ENCODE data around the gene FXYD2. TPM values are rescaled to one million over a fixed set of nuclear protein-coding genes. Genes with fewer than 3 reads are reported as not detected.

The FXYD2 gene
- total and polyA plus RNA-seq, 2 of the 13 experiments (the other 11 are each of a cell fraction or from before 2014, with no cell fraction given), result 45.9 to 106 TPM

- ATAC-seq (no peak), FAIRE-seq (no peak), DNase-seq (ENCODE audit: low spot score) (no peak)
- BruUV-seq (replicated peaks), result no TSS peak
- POLR2A ChIA-PET, result no interaction called here
- Histone ChIP-seq H3K27me3 (ENCODE audit: control insufficient read depth in 1 of 2, insufficient read depth in 2 of 2, low read length in 2 of 2) (peaks cover 10 to 95% of the 10 kb centered on the region in 2 experiments; a peak in 4 of 5 replicates), H3K4me3 (replicated peaks in 1 of 3; ENCODE audit: insufficient read depth in 1 of 3, low read depth in 2 of 3, low read length in 3 of 3) (no peak overlapping the region), H3K4me2 (ENCODE audit: low read depth, low read length) (no peak overlapping the region), H3K9ac (ENCODE audit: insufficient read depth, low read depth, low read length) (no peak overlapping the region), H3K9me3 (ENCODE audit: low read length) (no peaks in the 10 kb centered on the region), H3K36me3 (replicated peaks in 1 of 2; ENCODE audit: control insufficient read depth in 1 of 2, insufficient read depth in 2 of 2, low read length in 2 of 2) (no peaks in the 10 kb centered on the region), H3K27ac (ENCODE audit: extremely low read length, insufficient read depth, low read length) (no peak overlapping the region), H2AFZ (ENCODE audit: low read length) (no peak overlapping the region), H3K4me1 (ENCODE audit: insufficient read depth, low read length) (no peaks in the 10 kb centered on the region), H4K20me1 (ENCODE audit: insufficient read depth, low read length) (no peaks in the 10 kb centered on the region), H3K79me2 (ENCODE audit: insufficient read depth, low read length) (no peaks in the 10 kb centered on the region)
- no peak for TF ChIP-seq SMAD1 (CRISPR knock-in tag; IDR thresholded peaks at IDR 0.05; ENCODE audit: borderline replicate concordance, low read depth)
- no peak for TF ChIP-seq CHD4 (IDR thresholded peaks at IDR 0.05; ENCODE audit: borderline replicate concordance, low read length)
- TF ChIP-seq PPARG (CRISPR knock-in tag; conservative IDR thresholded peaks at IDR 0.05), result no peak
- TF ChIP-seq ZNF24 (IDR thresholded peaks at IDR 0.05), result no peak
- no peak for TF ChIP-seq ZNF407 (CRISPR knock-in tag; IDR thresholded peaks at IDR 0.05; ENCODE audit: not compliant biosample characterization)
- no peak for TF ChIP-seq ESRRA (CRISPR knock-in tag; IDR thresholded peaks at IDR 0.05; ENCODE audit: low read depth)
- in situ Hi-C loops (cut with HindIII; ENCODE audit: extremely low pct_ligation_motif_present, low pct_unique_long_range_greater_than_20kb), result no loop called here
- WGBS (ENCODE audit: low lambda C conversion rate), result 9% methylated on average over 5 of the region's 5 CpGs
- intact Hi-C loops (cut with micrococcal nuclease; ENCODE audit: unreplicated experiment), result no loop called here
- CTCF ChIA-PET (ENCODE audit: low intra/inter-chr PET ratio, low total read pairs), result no interaction called here
Measured at GRCh38 chr11:117871784-117872183, 47.2 kb upstream of the FXYD2 start.

All from HepG2 (cell line).